ENCODE data around the gene ZSCAN10. TPM values are rescaled to one million over a fixed set of nuclear protein-coding genes. Genes with fewer than 3 reads are reported as not detected.

Gene ZSCAN10
- total and polyA plus RNA-seq, 2 experiments from 2014 or later, result 217 to 519 TPM

- H3K27me3 Mint-ChIP-seq (ENCODE audit: insufficient read depth, low read depth, poor library complexity), result peaks cover 9% of the 10 kb centered on the region
- TF ChIP-seq EZH2phosphoT487 (IDR thresholded peaks at IDR 0.05; ENCODE audit: unreplicated experiment), result no peak
- TF ChIP-seq ZNF114 (CRISPR knock-in tag; IDR thresholded peaks at IDR 0.05), result no peak
- TF ChIP-seq, protein P1, sequence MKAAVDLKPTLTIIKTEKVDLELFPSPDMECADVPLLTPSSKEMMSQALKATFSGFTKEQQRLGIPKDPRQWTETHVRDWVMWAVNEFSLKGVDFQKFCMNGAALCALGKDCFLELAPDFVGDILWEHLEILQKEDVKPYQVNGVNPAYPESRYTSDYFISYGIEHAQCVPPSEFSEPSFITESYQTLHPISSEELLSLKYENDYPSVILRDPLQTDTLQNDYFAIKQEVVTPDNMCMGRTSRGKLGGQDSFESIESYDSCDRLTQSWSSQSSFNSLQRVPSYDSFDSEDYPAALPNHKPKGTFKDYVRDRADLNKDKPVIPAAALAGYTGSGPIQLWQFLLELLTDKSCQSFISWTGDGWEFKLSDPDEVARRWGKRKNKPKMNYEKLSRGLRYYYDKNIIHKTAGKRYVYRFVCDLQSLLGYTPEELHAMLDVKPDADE (IDR thresholded peaks at IDR 0.05), result peak; percentile 74
- TF ChIP-seq EZH2 (IDR thresholded peaks at IDR 0.05; ENCODE audit: low read depth, unreplicated experiment), result no peak
- TF ChIP-seq JUNB (IDR thresholded peaks at IDR 0.05; ENCODE audit: unreplicated experiment), result no peak
- TF ChIP-seq, protein P2, sequence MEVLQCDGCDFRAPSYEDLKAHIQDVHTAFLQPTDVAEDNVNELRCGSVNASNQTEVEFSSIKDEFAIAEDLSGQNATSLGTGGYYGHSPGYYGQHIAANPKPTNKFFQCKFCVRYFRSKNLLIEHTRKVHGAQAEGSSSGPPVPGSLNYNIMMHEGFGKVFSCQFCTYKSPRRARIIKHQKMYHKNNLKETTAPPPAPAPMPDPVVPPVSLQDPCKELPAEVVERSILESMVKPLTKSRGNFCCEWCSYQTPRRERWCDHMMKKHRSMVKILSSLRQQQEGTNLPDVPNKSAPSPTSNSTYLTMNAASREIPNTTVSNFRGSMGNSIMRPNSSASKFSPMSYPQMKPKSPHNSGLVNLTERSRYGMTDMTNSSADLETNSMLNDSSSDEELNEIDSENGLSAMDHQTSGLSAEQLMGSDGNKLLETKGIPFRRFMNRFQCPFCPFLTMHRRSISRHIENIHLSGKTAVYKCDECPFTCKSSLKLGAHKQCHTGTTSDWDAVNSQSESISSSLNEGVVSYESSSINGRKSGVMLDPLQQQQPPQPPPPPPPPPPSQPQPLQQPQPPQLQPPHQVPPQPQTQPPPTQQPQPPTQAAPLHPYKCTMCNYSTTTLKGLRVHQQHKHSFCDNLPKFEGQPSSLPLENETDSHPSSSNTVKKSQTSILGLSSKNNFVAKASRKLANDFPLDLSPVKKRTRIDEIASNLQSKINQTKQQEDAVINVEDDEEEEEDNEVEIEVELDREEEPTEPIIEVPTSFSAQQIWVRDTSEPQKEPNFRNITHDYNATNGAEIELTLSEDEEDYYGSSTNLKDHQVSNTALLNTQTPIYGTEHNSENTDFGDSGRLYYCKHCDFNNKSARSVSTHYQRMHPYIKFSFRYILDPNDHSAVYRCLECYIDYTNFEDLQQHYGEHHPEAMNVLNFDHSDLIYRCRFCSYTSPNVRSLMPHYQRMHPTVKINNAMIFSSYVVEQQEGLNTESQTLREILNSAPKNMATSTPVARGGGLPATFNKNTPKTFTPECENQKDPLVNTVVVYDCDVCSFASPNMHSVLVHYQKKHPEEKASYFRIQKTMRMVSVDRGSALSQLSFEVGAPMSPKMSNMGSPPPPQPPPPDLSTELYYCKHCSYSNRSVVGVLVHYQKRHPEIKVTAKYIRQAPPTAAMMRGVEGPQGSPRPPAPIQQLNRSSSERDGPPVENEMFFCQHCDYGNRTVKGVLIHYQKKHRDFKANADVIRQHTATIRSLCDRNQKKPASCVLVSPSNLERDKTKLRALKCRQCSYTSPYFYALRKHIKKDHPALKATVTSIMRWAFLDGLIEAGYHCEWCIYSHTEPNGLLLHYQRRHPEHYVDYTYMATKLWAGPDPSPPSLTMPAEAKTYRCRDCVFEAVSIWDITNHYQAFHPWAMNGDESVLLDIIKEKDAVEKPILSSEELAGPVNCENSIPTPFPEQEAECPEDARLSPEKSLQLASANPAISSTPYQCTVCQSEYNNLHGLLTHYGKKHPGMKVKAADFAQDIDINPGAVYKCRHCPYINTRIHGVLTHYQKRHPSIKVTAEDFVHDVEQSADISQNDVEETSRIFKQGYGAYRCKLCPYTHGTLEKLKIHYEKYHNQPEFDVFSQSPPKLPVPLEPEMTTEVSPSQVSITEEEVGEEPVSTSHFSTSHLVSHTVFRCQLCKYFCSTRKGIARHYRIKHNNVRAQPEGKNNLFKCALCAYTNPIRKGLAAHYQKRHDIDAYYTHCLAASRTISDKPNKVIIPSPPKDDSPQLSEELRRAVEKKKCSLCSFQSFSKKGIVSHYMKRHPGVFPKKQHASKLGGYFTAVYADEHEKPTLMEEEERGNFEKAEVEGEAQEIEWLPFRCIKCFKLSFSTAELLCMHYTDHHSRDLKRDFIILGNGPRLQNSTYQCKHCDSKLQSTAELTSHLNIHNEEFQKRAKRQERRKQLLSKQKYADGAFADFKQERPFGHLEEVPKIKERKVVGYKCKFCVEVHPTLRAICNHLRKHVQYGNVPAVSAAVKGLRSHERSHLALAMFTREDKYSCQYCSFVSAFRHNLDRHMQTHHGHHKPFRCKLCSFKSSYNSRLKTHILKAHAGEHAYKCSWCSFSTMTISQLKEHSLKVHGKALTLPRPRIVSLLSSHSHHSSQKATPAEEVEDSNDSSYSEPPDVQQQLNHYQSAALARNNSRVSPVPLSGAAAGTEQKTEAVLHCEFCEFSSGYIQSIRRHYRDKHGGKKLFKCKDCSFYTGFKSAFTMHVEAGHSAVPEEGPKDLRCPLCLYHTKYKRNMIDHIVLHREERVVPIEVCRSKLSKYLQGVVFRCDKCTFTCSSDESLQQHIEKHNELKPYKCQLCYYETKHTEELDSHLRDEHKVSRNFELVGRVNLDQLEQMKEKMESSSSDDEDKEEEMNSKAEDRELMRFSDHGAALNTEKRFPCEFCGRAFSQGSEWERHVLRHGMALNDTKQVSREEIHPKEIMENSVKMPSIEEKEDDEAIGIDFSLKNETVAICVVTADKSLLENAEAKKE (CRISPR knock-in tag; IDR thresholded peaks at IDR 0.05), result no peak
- TF ChIP-seq, protein P3, sequence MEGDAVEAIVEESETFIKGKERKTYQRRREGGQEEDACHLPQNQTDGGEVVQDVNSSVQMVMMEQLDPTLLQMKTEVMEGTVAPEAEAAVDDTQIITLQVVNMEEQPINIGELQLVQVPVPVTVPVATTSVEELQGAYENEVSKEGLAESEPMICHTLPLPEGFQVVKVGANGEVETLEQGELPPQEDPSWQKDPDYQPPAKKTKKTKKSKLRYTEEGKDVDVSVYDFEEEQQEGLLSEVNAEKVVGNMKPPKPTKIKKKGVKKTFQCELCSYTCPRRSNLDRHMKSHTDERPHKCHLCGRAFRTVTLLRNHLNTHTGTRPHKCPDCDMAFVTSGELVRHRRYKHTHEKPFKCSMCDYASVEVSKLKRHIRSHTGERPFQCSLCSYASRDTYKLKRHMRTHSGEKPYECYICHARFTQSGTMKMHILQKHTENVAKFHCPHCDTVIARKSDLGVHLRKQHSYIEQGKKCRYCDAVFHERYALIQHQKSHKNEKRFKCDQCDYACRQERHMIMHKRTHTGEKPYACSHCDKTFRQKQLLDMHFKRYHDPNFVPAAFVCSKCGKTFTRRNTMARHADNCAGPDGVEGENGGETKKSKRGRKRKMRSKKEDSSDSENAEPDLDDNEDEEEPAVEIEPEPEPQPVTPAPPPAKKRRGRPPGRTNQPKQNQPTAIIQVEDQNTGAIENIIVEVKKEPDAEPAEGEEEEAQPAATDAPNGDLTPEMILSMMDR (conservative IDR thresholded peaks at IDR 0.05; ENCODE audit: low read depth in 2 of 2), result 0 out of 4 replicates have a peak, but pooled peaks of 1 of the 2 experiments have one; percentile 14
- no peak for TF ChIP-seq STAT1 (IDR thresholded peaks at IDR 0.05; ENCODE audit: unreplicated experiment)
- TF ChIP-seq, protein P4, sequence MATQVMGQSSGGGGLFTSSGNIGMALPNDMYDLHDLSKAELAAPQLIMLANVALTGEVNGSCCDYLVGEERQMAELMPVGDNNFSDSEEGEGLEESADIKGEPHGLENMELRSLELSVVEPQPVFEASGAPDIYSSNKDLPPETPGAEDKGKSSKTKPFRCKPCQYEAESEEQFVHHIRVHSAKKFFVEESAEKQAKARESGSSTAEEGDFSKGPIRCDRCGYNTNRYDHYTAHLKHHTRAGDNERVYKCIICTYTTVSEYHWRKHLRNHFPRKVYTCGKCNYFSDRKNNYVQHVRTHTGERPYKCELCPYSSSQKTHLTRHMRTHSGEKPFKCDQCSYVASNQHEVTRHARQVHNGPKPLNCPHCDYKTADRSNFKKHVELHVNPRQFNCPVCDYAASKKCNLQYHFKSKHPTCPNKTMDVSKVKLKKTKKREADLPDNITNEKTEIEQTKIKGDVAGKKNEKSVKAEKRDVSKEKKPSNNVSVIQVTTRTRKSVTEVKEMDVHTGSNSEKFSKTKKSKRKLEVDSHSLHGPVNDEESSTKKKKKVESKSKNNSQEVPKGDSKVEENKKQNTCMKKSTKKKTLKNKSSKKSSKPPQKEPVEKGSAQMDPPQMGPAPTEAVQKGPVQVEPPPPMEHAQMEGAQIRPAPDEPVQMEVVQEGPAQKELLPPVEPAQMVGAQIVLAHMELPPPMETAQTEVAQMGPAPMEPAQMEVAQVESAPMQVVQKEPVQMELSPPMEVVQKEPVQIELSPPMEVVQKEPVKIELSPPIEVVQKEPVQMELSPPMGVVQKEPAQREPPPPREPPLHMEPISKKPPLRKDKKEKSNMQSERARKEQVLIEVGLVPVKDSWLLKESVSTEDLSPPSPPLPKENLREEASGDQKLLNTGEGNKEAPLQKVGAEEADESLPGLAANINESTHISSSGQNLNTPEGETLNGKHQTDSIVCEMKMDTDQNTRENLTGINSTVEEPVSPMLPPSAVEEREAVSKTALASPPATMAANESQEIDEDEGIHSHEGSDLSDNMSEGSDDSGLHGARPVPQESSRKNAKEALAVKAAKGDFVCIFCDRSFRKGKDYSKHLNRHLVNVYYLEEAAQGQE (IDR thresholded peaks at IDR 0.05; ENCODE audit: unreplicated experiment), result no peak
- TF ChIP-seq ZNF331 (CRISPR knock-in tag; IDR thresholded peaks at IDR 0.05; ENCODE audit: low read depth), result no peak
- TF ChIP-seq POLR2AphosphoS5 (IDR thresholded peaks at IDR 0.05; ENCODE audit: low read depth), result peak; percentile 70
- TF ChIP-seq CREB1 (CRISPR knock-in tag; IDR thresholded peaks at IDR 0.05; ENCODE audit: low read depth), result peak; percentile 50; the same call in 1 of the 2 replicates
- TF ChIP-seq NANOG (IDR thresholded peaks at IDR 0.05; ENCODE audit: borderline replicate concordance), result no peak
- H3K27ac Mint-ChIP-seq, result peak within 1 kb of the TSS; percentile 79
- H3K4me2 ChIP-seq, result peak within 1 kb of the TSS; percentile 100
- no peaks in the 10 kb centered on the region; the same call in 2 of the 3 replicates for H3K9me3 Mint-ChIP-seq
- H3K36me3 ChIP-seq (ENCODE audit: insufficient read depth), result peaks cover 4% of the 10 kb centered on the region; the same call in 1 of the 2 replicates
- peak within 1 kb of the TSS; percentile 99 for H3K4me3 ChIP-seq
- 0 out of 2 replicates have a peak, but pooled peaks cover 12% of the 10 kb centered on the region for H3F3A ChIP-seq (replicated peaks; ENCODE audit: low read depth)
- H2AFZ ChIP-seq, result peak within 1 kb of the TSS; percentile 90
- peak within 1 kb of the TSS; percentile 92 for H3K4me3 Mint-ChIP-seq
- peaks cover 20% of the 10 kb centered on the region for H3K4me1 Mint-ChIP-seq
- H3K79me2 ChIP-seq (replicated peaks; ENCODE audit: insufficient read depth), result peaks cover 22% of the 10 kb centered on the region
- peaks cover 16% of the 10 kb centered on the region; the same call in 1 of the 2 replicates for H3K4me1 ChIP-seq (ENCODE audit: insufficient read depth)
- ATAC-seq, result peak; percentile 96
- peak within 1 kb of the TSS; percentile 50; the same call in 1 of the 2 replicates for H3K27ac ChIP-seq (ENCODE audit: low read depth)
- no peaks in the 10 kb centered on the region for H3K9me2 ChIP-seq (ENCODE audit: insufficient read depth)
- no peaks in the 10 kb centered on the region for H3K27me3 ChIP-seq (ENCODE audit: insufficient read depth)
- DNase-seq (ENCODE audit: low spot score), result peak; percentile 93
- peaks cover 18% of the 10 kb centered on the region; the same call in 2 of the 3 replicates for H3K36me3 Mint-ChIP-seq (ENCODE audit: low read depth)
- H4K20me1 ChIP-seq (replicated peaks; ENCODE audit: insufficient read depth), result no peaks in the 10 kb centered on the region
Measured at GRCh38 chr16:3112058-3112880, 13.2 kb upstream of the ZSCAN10 start, which contains the start of gene ZNF205. ZNF205 (plus strand) TSS chr16:3112586; CDS start chr16:3113431, 845 bp downstream.

All from GM23338 (cell line).